GM21447 (cell line): ENCODE results near the gene CASK.

Experiments used
- ATAC-seq: cut with Tn5 transposase; IDR thresholded peaks from one replicate; pipeline ENCODE4 v1.9.1; 2021; ENCODE audit not compliant: unreplicated experiment

Gene CASK

DNA sequence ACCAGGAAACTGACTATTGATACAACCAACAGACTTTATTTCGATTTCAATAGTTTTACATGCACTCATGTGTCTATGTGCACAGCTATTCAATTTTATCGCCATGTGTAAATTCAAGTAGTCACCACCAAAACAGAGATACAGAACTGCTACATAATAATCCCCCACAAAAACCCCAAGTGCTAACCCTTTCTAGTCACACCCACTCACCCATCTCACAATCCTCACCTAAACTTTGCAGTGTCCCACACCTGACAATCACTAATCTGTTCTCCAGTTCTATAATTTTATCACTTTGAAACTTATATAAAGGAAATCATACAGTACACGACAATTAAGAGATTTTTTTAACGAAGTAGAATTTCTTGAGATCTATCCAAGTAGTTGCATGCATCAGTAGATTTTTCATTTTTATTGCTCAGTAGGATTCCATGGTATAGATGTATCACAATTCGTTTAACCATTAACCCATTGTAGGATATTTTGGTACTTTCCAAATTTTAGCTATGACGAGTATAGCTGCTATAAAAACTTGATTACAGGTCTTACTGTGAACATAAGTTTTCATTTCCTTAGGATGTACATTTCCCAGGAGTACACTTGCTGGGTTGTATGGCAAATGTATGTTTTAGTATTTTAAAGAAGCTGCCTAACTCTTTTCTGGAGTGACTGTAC is 85.9 kb downstream of the CASK start:
- ATAC-seq = no peak

DNA sequence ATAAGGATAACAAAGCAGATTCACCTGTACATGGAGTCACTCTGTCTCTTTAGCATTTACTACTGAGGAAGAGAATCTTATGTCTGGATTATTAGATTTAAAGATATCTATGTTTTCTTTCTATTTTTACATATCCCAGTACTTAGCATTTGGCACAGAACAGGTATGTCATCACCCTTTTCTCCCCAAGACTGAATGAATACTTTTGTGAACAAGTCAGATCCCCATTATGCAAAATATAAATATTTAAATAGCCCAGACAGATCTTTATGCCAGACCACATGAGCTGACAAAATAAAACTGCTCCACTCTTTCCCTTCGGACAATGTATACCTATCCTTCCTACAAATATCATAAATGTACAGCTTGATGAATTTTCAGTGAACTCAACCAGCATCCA is 94.5 kb downstream of the CASK start:
- no peak for ATAC-seq

DNA sequence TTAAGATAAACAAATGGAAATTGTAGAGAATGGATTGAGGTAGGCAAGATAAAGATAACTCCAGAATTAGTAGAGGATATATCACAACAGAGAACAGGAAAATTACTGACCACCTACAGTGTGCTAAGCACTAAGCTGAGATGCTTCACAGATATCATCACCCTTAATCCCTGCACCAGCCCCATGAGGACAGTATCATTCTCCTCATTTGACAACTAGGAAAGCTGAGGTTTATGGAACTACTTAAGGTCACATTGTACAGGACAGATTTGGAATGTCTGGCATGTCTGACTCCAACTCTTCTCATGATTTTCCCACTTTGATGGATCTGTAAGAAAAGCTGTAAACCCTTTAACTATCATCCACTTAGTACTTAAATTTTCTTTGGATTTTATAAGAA is 95.5 kb downstream of the CASK start:
- ATAC-seq = no peak

DNA sequence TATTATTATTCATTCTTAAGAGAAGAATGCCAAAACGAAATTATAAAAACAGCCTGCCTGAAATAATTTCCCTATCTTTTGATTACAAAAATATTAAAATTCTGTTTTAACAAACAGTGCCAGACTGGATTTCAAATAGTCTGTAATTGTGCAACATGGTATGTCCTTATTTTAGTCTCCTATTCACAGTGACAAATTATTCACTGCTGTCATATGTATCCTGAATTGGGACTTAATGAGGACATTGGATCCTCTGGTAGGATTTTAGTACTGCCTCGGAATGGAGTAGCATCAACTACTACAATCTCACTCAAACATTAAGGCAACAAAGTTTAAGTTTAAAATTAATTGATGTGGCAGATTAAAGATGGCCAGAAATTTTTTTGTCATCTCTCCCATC is 97.6 kb downstream of the CASK start:
- no peak for ATAC-seq

DNA sequence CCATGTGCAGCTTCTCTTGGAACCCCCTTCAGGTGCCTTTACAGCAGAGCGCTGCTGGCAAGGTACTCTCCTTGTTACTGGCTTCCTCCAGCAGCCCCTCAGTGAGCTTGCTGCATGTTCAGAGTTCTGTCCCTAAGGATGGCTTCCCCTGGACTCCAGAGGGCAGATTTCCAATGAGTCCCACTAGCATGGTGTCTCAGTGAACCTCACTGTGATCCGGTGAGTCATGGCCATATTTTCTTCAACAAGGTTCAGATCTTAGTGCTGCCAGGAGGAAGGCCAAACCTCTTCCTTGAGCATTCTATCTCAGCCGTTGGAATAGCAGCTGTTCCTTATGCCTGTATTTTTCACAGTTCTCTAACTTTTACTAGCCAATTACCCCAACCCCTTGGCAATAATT is 98.8 kb downstream of the CASK start:
- ATAC-seq = no peak

DNA sequence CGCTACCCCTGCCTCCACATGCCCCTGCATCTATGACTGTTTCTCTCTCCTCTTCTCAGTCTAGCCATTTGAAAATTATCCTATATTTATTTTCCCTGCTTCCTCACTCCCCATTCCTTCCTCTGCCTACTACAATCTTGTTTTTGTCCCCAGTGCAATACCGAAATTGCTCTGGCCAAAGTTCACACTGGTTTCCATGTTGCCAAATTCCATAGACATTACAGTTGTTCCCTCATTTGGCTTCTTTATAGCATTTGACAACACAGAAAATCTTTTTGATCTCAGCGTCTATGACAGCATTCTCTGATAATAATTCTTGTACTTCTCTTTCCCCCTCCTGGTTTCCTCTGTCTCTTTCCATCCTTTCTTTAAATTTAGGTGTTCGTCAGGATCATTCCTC is 100.0 kb downstream of the CASK start:
- ATAC-seq = no peak

DNA sequence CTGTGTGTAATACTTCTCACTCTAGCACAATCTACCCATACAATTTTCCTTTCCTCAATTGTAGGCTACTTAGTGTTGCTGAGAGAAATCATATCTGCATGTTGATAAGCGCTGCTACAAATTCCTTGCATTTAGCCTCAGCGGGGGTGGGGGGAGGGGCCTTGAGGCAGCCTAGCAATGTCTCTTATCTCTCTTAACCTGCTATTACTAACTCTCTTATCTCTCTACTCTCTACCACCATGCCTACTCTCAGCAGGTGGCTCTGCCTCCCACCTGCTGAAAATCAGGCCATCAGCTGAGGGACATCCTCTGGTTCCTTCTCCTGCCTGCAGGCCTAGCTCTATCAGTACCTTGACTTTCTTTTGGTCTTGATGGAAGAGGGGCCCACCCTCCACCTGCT is 100.5 kb downstream of the CASK start:
- ATAC-seq = no peak

DNA sequence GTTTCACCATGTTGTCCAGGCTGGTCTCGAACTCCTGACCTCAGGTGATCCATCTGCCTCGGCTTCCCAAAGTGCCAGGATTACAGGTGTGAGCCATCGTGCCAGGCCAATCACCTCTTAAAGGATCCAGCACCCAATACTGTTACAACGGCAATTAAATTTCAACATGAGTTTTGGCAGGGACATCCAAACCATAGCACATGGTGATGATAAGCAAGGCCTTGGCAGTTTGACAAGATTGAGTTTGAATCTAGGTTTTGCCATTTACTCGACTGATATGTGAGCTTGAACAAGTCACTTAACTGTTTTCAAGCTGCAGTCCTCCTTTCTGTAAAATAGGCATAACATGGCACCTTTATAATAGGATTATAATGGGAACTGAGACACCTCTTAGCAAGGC is 115.3 kb downstream of the CASK start:
- ATAC-seq = no peak

DNA sequence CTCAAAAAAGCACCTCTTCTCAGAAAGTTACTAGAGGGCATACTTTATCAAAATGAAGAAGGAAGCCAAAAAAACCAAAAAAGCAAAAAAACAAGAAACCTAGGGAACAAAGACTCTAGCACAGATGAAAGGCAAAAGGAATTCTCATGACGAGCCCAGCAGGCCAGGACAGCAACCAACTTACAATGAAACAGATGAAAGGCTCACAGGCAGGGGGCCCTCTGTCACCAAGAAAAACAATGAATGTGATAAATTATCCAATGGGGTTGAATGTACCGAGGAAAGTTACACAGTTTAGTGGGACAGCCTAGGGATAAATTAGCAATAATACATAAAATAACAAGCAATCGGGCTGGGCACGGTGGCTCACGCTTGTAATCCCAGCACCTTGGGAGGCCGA is 120.4 kb downstream of the CASK start:
- no peak for ATAC-seq

DNA sequence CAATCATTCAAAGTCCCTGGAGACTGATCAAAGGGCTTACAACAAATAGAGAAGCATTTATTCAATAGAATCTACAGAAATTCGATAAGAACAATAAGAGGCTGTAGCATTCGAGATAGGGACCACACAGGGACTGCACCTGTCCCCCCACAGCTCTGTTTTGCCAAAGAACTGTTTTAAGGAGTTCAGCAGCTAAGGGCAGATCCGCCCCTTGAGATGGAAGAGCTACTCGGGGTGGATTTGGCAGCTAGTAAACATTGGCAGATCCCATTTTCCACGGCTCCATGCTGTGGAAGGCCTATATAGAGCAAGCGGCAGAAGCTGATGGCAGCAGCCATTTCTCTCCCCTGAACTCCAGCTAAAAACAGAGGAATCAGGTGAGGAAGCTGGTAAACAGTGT is 123.7 kb downstream of the CASK start:
- ATAC-seq = no peak

DNA sequence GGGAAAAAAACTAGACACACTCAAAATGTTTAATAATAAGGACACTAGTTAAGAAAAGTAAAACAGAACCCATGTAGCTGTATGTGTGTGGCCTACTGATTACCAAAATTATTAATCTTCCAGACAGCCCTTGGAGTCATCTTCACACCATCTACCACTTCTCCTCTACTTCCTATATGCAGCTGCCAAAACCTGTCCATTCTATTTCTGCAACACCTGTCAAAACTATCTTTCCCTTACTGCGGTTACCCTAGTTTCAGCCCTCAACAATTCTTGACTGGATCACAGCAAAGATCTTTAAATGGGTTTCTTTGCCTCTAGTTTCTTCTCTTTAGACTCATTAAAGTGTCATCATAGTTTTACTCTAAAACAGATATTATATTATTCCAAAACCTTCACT is 126.8 kb downstream of the CASK start:
- no peak for ATAC-seq

DNA sequence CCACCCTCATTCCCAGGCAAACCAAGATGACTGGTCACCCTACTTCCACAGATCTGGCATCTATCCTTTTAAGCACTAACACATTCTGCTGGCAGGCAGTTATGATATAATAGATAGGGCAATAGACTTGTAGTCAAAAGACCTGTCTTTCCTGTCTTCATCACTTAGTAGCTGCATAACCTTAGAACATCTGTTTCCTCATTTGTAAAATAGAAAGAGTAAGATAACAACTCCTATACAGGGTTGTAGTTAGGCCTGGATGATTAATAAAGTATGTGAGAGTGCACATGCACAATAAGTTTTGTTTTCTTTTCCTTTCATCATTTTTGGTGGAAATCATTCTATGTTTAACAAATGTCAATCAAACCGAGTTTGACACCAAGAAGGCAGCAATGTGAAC is 127.3 kb downstream of the CASK start:
- no peak for ATAC-seq

DNA sequence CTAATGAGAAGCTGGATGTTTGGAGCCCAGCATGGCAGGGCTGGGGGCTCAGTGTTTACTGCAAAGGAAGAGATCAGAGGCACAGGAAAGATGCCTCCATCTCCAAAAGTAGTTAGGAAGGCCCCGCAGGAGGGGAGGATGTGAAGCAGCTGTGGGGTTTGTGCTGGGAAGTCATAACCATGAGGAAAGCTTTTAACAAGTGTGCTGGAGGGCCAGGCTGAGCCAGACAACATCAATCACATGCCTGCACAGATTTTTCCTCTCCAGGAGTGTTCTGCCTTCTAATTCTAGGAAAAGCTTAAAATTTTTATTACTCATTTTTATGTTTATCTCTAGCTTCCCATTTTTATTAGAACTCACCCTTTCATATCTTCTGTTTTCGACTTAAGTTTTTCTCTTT is 134.0 kb downstream of the CASK start:
- no peak for ATAC-seq

DNA sequence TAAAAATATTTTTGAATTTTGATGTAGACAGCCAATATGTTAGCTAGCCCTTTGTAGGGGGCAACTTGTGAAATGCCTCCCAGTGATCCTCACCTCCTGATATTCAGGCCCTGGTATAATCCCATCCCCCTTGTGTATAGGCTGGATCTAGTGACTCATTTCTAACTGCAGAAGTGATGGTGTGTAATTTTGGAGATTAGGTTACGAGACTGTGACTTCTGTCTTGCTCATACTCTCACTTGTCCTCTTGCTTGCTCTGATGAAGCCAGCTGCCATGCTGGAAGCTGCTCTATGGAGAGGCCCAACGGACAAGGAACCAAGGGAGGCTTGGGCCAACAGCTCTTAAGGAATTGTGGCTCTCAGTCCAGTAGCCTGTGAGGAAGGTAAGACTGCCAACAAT is 137.7 kb downstream of the CASK start:
- no peak for ATAC-seq

DNA sequence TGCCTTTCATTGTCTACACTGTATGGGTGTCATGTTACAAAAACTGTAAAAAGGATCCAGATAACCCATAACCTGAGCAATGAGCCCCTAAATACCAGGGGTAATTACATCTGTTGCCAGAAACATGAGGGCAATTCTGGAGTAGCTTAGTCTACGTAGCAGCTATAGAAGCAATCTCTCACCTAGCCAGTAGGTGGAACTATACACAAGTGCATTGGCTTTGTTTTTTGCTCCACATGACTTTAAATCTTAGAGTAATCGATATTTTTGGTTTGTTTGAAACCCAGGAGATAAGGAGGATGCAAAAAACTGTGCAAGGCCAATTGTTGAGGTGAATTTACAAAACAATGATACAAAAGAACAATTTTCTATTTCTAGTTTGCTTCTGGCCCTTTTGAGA is 141.9 kb downstream of the CASK start:
- no peak for ATAC-seq

DNA sequence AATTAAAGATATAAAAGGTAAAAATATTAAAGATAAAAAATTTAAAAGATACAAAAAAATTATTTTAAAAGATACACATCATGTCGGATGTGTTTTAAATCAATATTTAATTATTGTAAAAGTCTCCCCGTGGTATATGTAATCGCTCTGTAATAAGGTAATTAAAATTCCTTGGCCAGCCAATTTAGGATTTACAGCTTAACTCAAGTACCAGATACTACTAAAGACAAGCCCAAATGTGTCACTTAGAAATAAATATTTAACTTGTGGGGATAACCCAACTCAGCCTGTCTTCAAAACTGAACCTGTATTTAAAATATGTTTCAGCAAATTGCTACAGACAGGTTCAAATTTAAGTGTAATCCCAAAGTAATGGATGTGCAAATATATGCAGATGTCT is 143.4 kb downstream of the CASK start:
- no peak for ATAC-seq

DNA sequence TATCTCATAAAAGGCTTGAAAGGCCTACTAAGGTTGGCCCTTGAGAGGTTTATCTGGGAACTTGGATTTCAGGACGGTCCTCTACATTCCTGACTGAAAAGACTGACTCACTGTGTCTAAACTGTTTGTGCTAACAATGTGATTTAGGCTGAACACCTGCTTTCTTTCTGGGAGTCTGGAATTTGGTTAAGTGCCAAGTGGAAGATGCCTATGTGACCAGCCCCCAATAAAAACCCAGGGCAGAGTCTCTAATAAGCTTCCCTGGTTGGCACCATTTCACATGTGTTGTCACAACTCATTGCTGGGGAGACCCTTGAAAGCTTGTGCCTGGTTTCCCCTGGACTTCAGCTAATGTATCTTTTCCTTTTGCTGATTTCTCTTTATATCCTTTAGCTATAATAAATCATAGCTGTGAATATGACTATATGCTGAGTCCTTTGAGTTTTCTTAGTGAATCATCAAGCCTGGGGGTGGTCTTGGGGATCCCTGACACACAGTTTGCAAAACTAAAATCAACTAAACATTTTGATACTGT is 144.3 kb downstream of the CASK start:
- ATAC-seq = no peak

DNA sequence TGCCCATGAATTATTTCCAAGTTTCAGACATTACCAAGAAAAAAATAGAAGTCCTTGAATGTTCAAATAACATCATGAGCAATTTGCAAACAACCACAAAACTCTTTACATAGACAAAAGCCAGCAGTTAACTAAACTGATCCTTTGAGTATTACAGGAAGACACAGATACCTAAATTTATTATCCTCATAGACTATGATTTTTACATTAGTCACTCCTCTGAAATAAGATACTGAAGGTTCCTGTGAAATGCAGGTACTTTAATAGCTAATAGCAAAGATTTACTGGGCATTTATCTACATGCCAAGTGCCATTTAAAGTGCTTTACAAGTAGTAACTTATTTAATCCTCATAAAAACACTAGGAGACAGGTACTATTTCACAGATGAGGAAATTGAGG is 161.7 kb downstream of the CASK start:
- no peak for ATAC-seq

DNA sequence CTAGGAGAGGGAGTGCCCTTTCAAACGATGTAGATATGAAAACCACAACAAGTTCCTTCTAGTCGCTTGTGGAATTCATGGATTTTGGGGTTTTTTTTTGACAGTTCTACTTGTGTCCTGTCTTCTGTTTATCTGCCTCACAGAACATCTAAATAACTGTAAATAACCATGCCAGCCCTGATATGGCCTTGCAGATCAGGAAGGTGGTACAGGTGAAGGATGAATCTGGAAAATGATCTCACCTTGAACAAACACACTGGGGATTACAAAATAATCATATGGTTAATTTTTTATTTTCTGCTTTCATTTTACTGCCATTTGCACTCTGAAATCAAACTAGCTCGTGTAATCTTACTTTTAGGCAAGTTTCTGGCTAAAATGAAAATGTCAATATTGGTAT is 162.2 kb downstream of the CASK start:
- no peak for ATAC-seq

DNA sequence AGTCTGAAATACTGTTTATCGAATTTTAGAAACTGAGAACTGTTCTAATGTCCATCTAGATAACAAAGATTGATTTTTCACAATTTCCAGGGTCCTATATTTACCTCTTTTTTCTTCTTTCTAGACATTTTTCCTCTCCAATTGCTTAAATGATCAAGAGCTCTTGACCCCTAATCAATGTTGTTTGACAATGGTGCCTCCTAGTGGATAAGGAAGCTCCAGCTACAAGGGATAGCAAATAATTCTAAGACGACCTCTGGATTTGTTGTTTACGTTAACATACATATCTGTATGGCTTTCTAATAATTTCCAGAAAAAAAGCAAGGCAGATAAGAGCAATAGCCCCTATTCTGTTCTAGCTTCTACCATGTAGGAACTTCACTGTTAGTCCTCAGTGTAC is 163.5 kb downstream of the CASK start:
- ATAC-seq = no peak

DNA sequence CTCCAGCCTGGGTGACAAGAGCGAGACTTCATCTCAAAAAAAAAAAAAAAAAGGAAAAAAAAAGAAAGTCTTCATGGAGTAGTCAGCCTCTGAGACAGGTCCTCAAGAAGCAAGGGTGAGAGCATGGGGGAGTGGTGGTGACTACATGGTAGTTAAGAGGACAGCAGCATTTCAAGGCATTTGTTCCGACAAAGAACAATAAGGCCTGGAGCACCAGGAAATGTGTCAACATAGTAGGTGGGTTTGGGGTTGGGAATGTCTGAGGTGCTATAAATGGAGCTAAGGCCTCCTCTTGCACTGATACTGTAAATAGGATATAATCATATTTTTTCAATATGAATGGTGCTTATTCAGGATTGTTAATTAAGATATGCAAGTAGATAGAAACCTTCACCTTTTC is 165.0 kb downstream of the CASK start:
- ATAC-seq = no peak

DNA sequence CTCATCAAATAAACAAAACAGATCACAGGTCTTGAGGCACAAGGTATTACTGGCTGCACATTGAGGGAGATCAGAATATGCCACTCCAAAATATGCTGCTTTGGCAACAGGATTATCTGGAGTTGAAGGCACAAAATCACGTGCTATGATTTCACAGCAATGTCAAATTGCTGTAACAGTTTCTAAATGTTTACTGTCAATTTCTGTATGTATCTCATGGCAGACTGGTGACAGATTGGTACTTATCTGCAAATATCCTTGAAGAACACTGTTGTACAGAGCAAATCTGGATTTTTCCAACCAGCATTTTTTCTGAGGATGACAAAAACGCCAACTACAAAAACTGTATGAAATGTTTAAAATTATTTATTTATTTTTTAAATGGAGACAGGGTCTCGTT is 172.6 kb downstream of the CASK start:
- no peak for ATAC-seq

DNA sequence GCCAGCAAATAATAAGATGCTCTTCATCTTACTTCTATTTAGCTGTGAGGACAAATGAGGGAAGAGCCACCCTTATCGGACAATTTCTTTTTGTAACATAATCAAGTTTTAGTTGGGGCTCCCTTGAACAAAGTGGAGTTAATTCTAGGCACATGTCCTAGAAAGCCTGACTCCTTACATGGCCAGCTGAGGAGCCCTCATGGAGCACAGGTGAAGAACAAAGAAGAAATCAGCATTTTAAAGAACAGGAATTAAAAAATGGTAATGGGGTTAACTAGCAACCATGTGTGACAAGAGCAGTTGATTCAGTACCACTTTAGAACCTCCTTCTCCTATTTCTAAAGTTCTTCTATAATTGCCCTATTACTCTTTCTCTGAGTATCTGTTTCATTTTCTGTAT is 183.5 kb downstream of the CASK start:
- ATAC-seq = no peak
